Gastroesophageal sphincter (tissue), 3 donors: Measurements from ENCODE around the gene ITPKC.

Source experiments
- EP300 ChIP-seq: sonication (generic); formaldehyde crosslinking; IDR thresholded peaks from one replicate; pipeline ENCODE4 v1.6.1; 2017; ENCODE audit warnings: antibody characterized with exemption, mild to moderate bottlenecking
- POLR2A ChIP-seq, 2 donors: fragments of 450-650 bp; IDR thresholded peaks; one replicate each; pipeline ENCODE4 v1.6.1; 2017; ENCODE audit warnings: antibody characterized with exemption in 2 of 2, mild to moderate bottlenecking in 2 of 2, moderate library complexity in 1 of 2
- POLR2AphosphoS5 ChIP-seq: sonication (generic); formaldehyde crosslinking; IDR thresholded peaks from one replicate; pipeline ENCODE4 v1.6.1; 2017; ENCODE audit warnings: antibody characterized with exemption
- TF ChIP-seq, protein P1 (sequence below), 4 experiments: fragments of 200-600 bp in 2 of 4; fragments of 450-650 bp in 2 of 4; sonication (generic) in 1 of 4; IDR thresholded peaks; one replicate each; pipeline ENCODE4 v1.5.1; 2017 to 2019; ENCODE audit warnings: antibody characterized with exemption in 4 of 4, mild to moderate bottlenecking in 2 of 4, moderate library complexity in 2 of 4

DNA sequence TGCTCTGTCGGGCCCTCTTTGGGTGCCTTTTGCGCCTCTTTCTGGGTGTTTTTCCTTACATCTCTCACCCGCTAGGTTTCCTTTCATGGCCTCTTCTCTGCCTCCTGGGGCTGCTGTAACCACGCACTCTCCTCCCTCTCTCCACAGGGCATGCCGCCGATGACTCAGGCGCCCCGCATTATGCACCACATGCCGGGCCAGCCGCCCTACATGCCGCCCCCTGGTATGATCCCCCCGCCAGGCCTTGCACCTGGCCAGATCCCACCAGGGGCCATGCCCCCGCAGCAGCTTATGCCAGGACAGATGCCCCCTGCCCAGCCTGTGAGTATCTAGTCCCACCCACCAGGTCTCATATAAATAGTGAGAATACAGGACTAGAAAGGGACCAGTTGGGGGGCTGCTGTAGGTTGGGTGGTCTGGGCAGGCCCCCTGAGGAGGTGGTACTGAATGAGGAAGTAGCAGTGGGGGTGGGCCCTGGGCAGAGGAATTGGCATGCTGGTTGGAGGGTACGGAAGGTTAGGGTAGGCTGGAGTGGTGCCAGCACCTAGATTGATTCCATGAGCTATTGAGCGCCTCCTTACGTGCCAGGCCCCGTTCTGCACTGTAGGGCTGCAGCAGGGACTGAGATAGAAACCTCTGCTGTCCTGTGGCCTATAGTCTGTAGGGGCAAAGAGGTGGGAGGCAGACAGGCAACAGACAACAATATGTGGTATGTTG lies 46.0 kb downstream of the ITPKC start:
- TF ChIP-seq, protein P1, sequence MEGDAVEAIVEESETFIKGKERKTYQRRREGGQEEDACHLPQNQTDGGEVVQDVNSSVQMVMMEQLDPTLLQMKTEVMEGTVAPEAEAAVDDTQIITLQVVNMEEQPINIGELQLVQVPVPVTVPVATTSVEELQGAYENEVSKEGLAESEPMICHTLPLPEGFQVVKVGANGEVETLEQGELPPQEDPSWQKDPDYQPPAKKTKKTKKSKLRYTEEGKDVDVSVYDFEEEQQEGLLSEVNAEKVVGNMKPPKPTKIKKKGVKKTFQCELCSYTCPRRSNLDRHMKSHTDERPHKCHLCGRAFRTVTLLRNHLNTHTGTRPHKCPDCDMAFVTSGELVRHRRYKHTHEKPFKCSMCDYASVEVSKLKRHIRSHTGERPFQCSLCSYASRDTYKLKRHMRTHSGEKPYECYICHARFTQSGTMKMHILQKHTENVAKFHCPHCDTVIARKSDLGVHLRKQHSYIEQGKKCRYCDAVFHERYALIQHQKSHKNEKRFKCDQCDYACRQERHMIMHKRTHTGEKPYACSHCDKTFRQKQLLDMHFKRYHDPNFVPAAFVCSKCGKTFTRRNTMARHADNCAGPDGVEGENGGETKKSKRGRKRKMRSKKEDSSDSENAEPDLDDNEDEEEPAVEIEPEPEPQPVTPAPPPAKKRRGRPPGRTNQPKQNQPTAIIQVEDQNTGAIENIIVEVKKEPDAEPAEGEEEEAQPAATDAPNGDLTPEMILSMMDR (IDR thresholded peaks at IDR 0.05): no peak
- no peak for TF ChIP-seq POLR2A (IDR thresholded peaks at IDR 0.05)
- TF ChIP-seq EP300: no peak
- TF ChIP-seq POLR2AphosphoS5: no peak
